ENCODE results near the gene FERMT1.

The FERMT1 gene

GRCh38 chr20:6094063-6094462 is 28.8 kb downstream of the FERMT1 start:
- H3K27me3 ChIP-seq (ENCODE audit: insufficient read depth, poor library complexity, severe bottlenecking), result no peaks in the 10 kb centered on the region
- TF ChIP-seq, protein P1, sequence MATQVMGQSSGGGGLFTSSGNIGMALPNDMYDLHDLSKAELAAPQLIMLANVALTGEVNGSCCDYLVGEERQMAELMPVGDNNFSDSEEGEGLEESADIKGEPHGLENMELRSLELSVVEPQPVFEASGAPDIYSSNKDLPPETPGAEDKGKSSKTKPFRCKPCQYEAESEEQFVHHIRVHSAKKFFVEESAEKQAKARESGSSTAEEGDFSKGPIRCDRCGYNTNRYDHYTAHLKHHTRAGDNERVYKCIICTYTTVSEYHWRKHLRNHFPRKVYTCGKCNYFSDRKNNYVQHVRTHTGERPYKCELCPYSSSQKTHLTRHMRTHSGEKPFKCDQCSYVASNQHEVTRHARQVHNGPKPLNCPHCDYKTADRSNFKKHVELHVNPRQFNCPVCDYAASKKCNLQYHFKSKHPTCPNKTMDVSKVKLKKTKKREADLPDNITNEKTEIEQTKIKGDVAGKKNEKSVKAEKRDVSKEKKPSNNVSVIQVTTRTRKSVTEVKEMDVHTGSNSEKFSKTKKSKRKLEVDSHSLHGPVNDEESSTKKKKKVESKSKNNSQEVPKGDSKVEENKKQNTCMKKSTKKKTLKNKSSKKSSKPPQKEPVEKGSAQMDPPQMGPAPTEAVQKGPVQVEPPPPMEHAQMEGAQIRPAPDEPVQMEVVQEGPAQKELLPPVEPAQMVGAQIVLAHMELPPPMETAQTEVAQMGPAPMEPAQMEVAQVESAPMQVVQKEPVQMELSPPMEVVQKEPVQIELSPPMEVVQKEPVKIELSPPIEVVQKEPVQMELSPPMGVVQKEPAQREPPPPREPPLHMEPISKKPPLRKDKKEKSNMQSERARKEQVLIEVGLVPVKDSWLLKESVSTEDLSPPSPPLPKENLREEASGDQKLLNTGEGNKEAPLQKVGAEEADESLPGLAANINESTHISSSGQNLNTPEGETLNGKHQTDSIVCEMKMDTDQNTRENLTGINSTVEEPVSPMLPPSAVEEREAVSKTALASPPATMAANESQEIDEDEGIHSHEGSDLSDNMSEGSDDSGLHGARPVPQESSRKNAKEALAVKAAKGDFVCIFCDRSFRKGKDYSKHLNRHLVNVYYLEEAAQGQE (IDR thresholded peaks at IDR 0.05; ENCODE audit: insufficient replicate concordance, low read depth), result no peak
- TF ChIP-seq, protein P2, sequence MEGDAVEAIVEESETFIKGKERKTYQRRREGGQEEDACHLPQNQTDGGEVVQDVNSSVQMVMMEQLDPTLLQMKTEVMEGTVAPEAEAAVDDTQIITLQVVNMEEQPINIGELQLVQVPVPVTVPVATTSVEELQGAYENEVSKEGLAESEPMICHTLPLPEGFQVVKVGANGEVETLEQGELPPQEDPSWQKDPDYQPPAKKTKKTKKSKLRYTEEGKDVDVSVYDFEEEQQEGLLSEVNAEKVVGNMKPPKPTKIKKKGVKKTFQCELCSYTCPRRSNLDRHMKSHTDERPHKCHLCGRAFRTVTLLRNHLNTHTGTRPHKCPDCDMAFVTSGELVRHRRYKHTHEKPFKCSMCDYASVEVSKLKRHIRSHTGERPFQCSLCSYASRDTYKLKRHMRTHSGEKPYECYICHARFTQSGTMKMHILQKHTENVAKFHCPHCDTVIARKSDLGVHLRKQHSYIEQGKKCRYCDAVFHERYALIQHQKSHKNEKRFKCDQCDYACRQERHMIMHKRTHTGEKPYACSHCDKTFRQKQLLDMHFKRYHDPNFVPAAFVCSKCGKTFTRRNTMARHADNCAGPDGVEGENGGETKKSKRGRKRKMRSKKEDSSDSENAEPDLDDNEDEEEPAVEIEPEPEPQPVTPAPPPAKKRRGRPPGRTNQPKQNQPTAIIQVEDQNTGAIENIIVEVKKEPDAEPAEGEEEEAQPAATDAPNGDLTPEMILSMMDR (IDR thresholded peaks at IDR 0.05; ENCODE audit: insufficient read depth, low read length), result no peak
- TF ChIP-seq GABPA (IDR thresholded peaks at IDR 0.05; ENCODE audit: low read depth) (no peak), SPI1 (IDR thresholded peaks at IDR 0.05; ENCODE audit: borderline replicate concordance, low read depth) (no peak), POLR2AphosphoS5 (IDR thresholded peaks at IDR 0.05; ENCODE audit: low read depth) (no peak)
- no peak for DNase-seq (ENCODE audit: low read depth in 1 of 2, low spot score in 1 of 2)
- no peak overlapping the region for H3K27ac ChIP-seq (replicated peaks)
- H3K4me3 ChIP-seq (replicated peaks; ENCODE audit: insufficient read depth, low read length), result no peak overlapping the region

DNA sequence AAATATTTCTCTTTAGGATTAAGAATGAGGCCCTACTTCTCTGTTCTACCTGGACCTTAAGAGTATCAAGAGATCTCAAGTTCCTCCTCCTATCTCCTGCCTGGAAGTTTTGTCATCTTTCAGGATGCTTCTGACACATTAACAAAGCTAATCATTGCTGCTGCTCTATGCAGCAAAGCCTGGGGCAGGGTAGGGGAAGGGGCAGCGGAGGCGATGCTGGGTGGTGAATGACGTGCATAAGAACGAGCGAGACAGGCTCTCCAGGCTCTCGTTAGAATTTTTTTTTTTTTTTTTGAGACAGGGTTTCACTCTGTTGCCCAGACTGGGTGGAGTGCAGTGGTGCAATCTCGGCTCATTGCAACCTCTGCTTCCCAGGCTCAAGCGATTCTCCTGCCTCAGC is 31.2 kb downstream of the FERMT1 start:
- H3K27me3 ChIP-seq (ENCODE audit: insufficient read depth, poor library complexity, severe bottlenecking), result peaks cover 3% of the 10 kb centered on the region
- H3K27ac ChIP-seq (replicated peaks), result no peak overlapping the region
- TF ChIP-seq GABPA (IDR thresholded peaks at IDR 0.05; ENCODE audit: low read depth) (no peak), POLR2AphosphoS5 (IDR thresholded peaks at IDR 0.05; ENCODE audit: low read depth) (no peak), SPI1 (IDR thresholded peaks at IDR 0.05; ENCODE audit: borderline replicate concordance, low read depth) (no peak)
- TF ChIP-seq, protein P2 (IDR thresholded peaks at IDR 0.05; ENCODE audit: insufficient read depth, low read length), result no peak
- TF ChIP-seq, protein P1 (IDR thresholded peaks at IDR 0.05; ENCODE audit: insufficient replicate concordance, low read depth), result no peak
- no peak overlapping the region for H3K4me3 ChIP-seq (replicated peaks; ENCODE audit: insufficient read depth, low read length)
- DNase-seq (ENCODE audit: low read depth in 1 of 2, low spot score in 1 of 2), result no peak

DNA sequence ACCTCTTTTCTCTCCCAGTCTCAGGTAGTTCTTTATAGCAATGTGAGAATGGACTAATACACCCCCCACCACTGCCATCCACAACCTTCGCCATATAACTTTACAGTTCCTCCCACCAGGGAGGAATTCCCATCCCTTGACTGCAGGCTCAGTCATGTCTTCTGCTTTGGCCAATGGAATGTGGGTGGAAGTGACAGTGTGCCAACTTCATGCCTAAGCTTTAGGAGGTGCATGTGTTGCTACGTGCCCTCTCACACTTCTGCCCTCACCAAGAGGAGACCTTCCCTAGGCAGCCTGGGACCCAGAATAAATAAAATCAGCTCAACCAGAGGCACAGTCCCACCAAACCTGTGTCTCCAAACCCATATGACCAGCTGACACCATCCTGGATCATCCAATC is 36.0 kb downstream of the FERMT1 start:
- Histone ChIP-seq H3K27ac (replicated peaks) (no peak overlapping the region), H3K27me3 (ENCODE audit: insufficient read depth, poor library complexity, severe bottlenecking) (peaks cover 3% of the 10 kb centered on the region), H3K4me3 (replicated peaks; ENCODE audit: insufficient read depth, low read length) (no peak overlapping the region)
- DNase-seq (ENCODE audit: low read depth in 1 of 2, low spot score in 1 of 2), result no peak
- TF ChIP-seq POLR2AphosphoS5 (IDR thresholded peaks at IDR 0.05; ENCODE audit: low read depth) (no peak), GABPA (IDR thresholded peaks at IDR 0.05; ENCODE audit: low read depth) (no peak), SPI1 (IDR thresholded peaks at IDR 0.05; ENCODE audit: borderline replicate concordance, low read depth) (no peak)
- TF ChIP-seq, protein P1 (IDR thresholded peaks at IDR 0.05; ENCODE audit: insufficient replicate concordance, low read depth), result no peak
- TF ChIP-seq, protein P2 (IDR thresholded peaks at IDR 0.05; ENCODE audit: insufficient read depth, low read length), result no peak

Data from HL-60 (cell line).